ENCODE results near the gene DNAJC30.
"Not testable (repeated sequence)": the region's sequence is repeated elsewhere in the genome, so short reads cannot be mapped to it uniquely, and the experiment has no call there.

Gene DNAJC30

GRCh38 chr7:73683056-73683787 is at the start of gene DNAJC30, which contains the start of gene BUD23:
DNAJC30 (minus strand) TSS chr7:73683453; CDS start chr7:73683423, 30 bp downstream.
BUD23 (plus strand) TSS chr7:73683597; CDS start chr7:73683626, 29 bp downstream.
- peak; percentile 98 for DNase-seq (ENCODE audit: low spot score)

- DNase-seq (ENCODE audit: low spot score), result no peak
These were observed 49.1 kb upstream of the DNAJC30 start for GRCh38 chr7:73732397-73732796.

- DNase-seq (ENCODE audit: low spot score), result no peak
These were observed 47.2 kb upstream of the DNAJC30 start for GRCh38 chr7:73730485-73730884.

GRCh38 chr7:73728551-73728950 is 45.3 kb upstream of the DNAJC30 start:
- DNase-seq (ENCODE audit: low spot score), result no peak

GRCh38 chr7:73727952-73728351 is 44.7 kb upstream of the DNAJC30 start:
- no peak for DNase-seq (ENCODE audit: low spot score)

- DNase-seq (ENCODE audit: low spot score), result no peak
These were observed 42.8 kb upstream of the DNAJC30 start for GRCh38 chr7:73726083-73726466.

- DNase-seq (ENCODE audit: low spot score), result no peak
These were observed 40.6 kb upstream of the DNAJC30 start for GRCh38 chr7:73723813-73724212.

- DNase-seq (ENCODE audit: low spot score), result no peak
These were observed 39.5 kb upstream of the DNAJC30 start for GRCh38 chr7:73722785-73723184.

GRCh38 chr7:73722182-73722581 is 38.9 kb upstream of the DNAJC30 start:
- not testable (repeated sequence) for DNase-seq (ENCODE audit: low spot score)

GRCh38 chr7:73721377-73721817 is 38.1 kb upstream of the DNAJC30 start:
- no peak for DNase-seq (ENCODE audit: low spot score)

- DNase-seq (ENCODE audit: low spot score), result not testable (repeated sequence)
These were observed 37.2 kb upstream of the DNAJC30 start for GRCh38 chr7:73720443-73720842.

GRCh38 chr7:73719806-73720169 is 36.5 kb upstream of the DNAJC30 start:
- no peak for DNase-seq (ENCODE audit: low spot score)

GRCh38 chr7:73718905-73719805 is 35.9 kb upstream of the DNAJC30 start, which contains the start of gene STX1A:
STX1A (minus strand) TSS chr7:73719669; CDS start chr7:73719631, 38 bp downstream.
- peak; percentile 98 for DNase-seq (ENCODE audit: low spot score)

- DNase-seq (ENCODE audit: low spot score), result no peak
These were observed 35.2 kb upstream of the DNAJC30 start for GRCh38 chr7:73718438-73718881.

- DNase-seq (ENCODE audit: low spot score), result no peak
These were observed 34.7 kb upstream of the DNAJC30 start for GRCh38 chr7:73717991-73718405.

- DNase-seq (ENCODE audit: low spot score), result no peak
These were observed 34.0 kb upstream of the DNAJC30 start for GRCh38 chr7:73717025-73717807.

GRCh38 chr7:73716318-73716890 is 33.2 kb upstream of the DNAJC30 start:
- no peak for DNase-seq (ENCODE audit: low spot score)

- DNase-seq (ENCODE audit: low spot score), result no peak
These were observed 32.5 kb upstream of the DNAJC30 start for GRCh38 chr7:73715648-73716317.

- not testable (repeated sequence) for DNase-seq (ENCODE audit: low spot score)
These were observed 30.1 kb upstream of the DNAJC30 start for GRCh38 chr7:73713319-73713718.

GRCh38 chr7:73712773-73713172 is 29.5 kb upstream of the DNAJC30 start:
- no peak for DNase-seq (ENCODE audit: low spot score)

- no peak for DNase-seq (ENCODE audit: low spot score)
These were observed 25.8 kb upstream of the DNAJC30 start for GRCh38 chr7:73708961-73709549.
